Raji (cell line): ENCODE data around the gene MYO15A.

Experiments used
- POLR2A ChIP-seq: IDR thresholded peaks from 2 replicates; pipeline ENCODE4 v1.6.1; 2011; ENCODE audit warnings: low read depth, low read length, control low read depth; ENCODE audit not compliant: insufficient read depth

Gene MYO15A

DNA sequence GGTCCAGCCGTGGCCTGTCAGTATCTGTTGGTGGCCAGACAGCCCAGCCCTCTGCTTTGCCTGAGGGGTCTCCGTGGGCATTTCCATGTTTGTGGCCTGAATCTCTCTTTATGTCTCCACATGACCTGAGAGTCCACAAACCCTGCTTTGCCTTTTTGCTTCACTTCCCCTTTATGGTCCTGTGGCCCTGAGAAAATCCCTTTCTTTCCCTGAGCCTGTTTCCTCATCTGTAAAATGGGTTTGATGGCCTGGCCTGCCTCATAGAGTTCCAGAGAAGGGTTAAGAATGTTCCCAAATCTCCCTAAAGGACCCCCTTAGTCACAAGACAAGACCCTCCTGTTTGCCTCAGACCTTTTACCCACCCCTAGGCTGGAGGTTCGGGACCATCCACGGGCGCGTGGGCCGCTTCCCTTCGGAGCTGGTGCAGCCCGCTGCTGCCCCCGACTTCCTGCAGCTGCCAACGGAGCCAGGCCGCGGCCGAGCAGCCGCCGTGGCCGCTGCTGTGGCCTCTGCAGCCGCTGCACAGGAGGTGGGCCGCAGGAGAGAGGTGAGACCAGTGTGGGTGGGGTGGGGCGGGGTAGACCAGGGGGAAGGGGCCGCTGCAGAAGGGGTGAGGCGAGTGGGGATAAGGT is 48.9 kb downstream of the MYO15A start:
- TF ChIP-seq POLR2A = no peak

DNA sequence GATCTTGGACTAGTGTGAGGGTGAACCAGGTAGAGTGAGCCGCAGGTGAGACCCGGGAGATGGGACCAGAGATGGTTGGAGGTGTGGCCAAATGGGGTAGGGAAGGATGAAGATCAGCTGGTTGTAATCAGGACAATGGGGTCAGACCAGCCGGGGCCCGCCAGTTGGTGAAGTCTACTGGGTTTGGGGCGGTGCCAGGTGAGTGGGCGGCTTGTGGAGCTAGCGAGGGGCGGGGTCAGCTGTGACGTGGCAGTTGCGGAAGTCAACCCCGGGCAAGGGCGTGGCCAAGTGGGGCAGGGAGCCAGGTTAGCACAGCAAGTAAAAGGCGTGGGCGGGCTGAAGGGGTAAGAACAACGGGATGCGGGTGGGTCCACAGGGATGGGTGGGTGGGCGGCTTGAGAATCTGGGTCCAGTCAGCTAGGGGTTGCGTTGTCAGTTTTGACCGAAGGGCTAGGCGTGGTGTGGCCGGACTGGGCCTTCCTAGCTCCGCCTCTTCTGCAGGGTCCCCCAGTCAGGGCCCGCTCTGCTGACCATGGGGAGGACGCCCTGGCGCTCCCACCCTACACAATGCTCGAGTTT is 49.6 kb downstream of the MYO15A start:
- TF ChIP-seq POLR2A = peak; percentile 60

GRCh38 chr17:18159551-18160120 is 51.1 kb downstream of the MYO15A start:
- TF ChIP-seq POLR2A = no peak

GRCh38 chr17:18160128-18160856 is 51.7 kb downstream of the MYO15A start:
- no peak for TF ChIP-seq POLR2A

DNA sequence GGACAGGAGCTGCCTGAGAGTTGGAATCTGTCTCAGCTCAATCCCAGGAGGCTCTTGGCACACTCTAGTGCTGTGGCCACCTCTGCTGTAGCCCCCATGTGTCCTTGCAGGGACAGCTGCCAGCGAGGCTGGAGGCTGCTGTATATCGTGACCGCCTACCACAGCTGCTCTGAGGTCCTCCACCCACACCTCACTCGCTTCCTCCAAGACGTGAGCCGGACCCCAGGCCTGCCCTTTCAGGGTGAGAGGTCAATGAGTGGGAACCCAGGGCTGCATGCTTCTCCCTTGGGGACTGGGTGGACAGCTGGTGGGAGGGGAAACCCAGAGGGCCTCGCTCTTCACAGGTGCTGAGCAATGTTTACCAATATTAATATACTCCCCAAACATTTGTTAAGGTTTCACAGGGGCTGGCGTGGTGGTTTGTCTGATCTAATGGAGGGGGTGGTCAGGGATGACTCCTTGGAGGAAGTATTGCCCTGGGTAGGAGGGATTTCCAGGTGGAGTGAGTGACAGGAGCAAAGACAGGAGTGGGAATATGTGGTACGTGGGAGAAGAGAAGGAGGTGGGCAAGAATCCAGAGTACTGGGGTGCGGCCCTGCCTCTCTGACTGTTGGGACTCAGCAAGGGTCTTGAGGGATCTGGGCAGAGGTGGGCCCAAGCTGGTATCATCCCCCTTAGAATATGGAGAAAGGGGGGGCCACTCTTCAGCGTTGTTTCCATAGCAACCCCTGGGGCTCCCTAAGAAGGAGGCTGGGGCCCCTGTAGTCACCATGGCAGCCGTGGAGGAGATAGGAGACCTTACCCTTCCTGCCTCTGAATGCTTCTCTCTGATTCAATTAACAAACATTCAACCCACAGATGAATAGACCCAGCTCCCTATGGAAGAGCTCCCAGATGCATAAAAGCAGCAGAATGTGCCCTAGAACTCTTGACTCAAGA is 52.9 kb downstream of the MYO15A start:
- TF ChIP-seq POLR2A = no peak

DNA sequence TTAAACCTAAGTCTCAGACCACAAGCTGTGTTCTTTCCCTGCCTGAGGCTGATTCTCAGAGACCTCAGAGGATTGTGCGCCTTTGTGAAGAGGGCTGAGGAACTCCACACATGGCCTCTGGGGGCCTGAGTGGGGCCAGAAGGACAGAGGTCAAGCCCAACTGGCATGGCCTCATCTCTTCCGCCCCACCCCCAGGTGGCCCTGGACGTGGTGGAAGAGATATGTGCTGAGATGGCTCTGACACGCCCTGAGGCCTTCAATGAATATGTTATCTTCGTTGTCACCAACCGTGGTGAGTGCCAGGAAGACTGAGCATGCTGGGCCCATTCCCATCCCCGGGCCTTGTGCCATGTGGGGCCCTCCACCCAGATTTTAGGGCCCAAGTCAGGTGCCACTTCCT is 55.0 kb downstream of the MYO15A start:
- TF ChIP-seq POLR2A = no peak

DNA sequence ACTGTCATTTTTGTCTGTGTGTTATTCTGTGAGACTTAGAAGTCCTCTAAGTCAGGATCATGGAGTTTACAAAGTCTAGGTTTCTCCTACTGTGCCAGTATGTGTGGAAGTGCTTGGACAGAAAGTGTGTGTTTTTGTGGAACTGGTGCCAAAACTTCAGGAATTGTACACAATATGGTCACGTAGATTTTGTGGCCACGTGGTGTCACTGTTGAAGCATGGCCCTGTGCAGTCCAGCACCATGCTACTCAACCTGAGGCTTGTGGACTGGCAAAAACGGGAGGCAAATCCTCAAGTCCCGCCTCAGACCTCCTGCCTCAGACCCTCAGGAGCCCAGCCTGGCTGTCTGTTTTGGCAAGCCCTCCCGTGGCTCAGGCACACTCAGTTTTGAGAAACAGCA is 58.3 kb downstream of the MYO15A start:
- TF ChIP-seq POLR2A = no peak

GRCh38 chr17:18167421-18167820 is 58.9 kb downstream of the MYO15A start:
- no peak for TF ChIP-seq POLR2A

DNA sequence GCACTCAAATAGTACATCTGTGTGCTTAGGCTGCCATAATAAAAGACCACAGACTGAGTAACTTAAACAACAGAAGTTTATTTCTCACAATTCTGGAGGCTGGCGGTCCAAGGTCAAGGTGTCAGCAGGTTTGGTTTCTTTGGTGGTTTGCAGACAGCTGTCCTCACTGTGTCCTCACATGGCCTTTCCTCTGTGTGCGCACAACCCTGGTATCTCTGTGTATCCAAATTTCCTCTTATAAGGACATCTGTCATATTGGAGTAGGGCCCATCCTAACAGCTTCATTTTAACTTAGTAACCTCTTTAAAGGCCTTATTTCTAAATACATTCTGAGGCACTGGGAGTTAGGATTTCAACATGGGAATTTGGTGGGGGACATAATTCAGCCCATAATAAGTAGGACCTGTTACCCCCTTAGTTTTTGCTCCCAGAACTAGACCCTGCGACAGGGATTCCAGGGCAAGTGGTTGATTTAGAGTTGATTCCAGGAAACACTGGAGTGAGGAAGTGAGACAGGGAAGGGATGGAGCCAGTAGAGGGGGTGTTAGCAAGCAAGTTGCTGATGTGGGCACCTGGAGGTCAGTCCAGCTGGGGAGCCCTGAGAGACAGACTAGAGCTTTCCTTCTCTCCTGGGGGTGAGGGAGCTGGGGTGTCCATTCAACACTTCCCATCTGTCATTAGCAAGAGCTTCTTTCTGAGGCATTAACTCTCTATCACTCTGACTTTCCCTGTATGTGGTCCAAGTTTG is 64.1 kb downstream of the MYO15A start:
- TF ChIP-seq POLR2A = no peak

DNA sequence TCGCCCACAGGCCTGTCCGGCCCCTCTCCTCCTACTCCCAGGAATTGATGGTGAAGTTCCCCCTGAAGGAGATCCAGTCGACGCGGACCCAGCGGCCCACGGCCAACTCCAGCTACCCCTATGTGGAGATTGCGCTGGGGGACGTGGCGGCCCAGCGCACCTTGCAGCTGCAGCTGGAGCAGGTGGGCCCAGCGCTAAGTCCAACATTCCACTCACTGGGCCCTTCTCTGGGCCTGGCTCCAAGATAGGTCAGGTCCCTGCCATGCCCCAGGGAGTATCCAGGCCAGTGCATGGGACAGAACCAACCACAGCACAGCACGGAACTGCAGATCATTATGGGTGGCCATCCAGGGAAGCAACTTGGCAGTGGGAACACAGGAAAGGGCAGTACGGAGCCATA is 65.2 kb downstream of the MYO15A start:
- no peak for TF ChIP-seq POLR2A

- TF ChIP-seq POLR2A = no peak
Measured at GRCh38 chr17:18176176-18176575, 67.6 kb downstream of the MYO15A start.

DNA sequence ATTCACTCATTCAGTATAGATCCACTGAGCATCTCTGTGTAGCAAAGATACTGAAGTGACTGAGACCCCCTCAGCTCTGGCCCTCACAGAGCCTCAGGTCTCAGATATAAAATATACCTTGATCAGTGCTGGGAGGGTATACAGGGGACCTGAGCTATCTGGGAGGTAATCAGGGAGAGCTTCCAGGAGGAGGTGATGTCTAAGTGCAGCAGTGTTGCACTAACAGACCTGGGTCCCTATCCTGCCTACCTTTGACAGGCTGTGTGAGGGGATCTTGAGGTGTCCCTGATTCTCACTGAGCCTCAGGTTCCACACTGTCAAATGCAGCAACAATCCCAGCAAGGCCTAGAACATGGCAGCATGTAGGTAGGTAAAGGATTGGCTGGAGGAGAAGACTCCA is 68.6 kb downstream of the MYO15A start:
- no peak for TF ChIP-seq POLR2A

DNA sequence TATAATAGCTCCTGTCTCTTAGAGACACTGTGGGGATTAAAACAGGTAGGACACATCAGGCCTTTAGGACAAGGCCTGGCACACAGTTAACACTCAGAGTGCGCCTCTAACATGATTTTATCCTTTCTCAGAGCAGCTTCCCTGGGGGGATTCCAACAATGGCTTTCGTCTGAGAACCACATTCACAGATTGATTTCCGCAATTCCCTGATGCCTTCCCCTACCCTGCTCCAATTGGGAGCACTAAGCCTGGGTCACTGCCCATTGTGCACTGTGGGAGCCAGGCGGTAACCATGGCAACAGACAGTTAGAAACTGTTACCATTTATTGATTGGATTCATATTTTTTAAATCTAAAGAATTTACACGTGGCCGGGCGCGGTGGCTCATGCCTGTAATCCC is 69.2 kb downstream of the MYO15A start:
- TF ChIP-seq POLR2A = no peak

DNA sequence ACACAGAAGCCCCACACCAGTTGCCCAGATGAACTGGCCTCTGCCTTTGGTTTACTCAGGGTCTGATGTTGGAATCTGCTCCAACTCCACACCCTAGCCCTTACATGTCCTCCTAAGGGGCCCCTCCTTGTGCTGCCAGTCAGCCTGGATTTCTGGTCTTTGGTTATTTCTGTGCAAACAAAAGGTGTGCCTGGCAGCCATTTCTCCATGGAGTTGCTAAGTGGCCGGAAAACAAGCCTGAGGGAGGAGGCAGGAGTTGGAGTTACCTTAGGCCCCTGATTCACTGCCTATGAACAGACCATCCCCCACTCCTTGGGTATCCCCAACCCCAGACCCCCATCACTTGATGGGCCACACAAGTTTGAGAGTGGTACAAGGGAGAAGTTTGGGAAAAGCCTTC is 70.6 kb downstream of the MYO15A start:
- no peak for TF ChIP-seq POLR2A

DNA sequence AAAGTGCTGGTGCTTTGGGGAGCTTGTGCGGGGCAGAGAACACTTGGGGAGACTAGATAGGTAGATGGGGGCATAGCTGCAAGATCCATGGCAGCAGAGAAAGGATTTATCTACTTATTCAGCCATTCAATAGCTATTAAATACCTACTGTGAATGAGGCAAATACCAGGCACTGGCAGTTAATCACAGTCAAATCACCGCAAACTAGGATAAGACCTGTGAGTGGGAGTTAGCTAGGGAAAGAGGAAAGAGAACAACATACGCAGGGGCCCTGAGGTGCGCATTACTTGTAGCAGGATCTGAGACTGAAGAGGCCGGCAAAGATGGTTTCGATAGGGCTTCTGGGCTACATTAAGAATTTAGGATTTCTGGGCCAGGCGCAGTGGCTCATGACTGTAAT is 71.2 kb downstream of the MYO15A start:
- TF ChIP-seq POLR2A = no peak

DNA sequence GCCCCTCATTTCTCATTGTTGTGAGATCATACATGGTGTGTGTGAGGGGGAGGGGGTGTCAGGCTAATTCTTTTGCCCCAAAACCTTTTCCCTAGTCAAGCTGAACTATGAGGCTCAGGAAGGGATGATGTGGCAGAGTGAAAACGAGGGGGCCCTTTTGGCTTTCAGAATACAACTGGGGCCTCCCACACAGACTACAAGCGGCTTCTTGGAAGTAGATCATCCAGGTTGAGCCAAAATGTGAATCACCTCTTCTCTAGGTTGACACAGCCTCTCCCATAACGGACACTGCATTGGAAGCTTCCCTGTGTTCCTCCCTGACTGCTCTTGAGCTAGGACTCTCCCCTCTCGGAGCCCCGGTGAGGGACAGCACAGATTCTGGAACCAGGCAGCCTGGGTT is 72.8 kb downstream of the MYO15A start:
- no peak for TF ChIP-seq POLR2A
